Lung (tissue), 12 donors: ENCODE measurements around the gene OCEL1. TPM values are rescaled to one million over a fixed set of nuclear protein-coding genes. Genes with fewer than 3 reads are reported as not detected.

Experiments
- ATAC-seq: fragments of 200-7000 bp; cut with Tn5 transposase; one replicate; pipeline ENCODE4 v1.9.1; 2020; ENCODE audit warnings: moderate number of reproducible peaks; ENCODE audit not compliant: insufficient read depth, low FRiP score
- DNase-seq, 3 donors: peaks; one replicate each; pipeline ENCODE4 v3.0.0-alpha.2; 2013 to 2017
- H3K27ac ChIP-seq, 2 donors: one replicate each; pipeline ENCODE4 v1.5.1; 2013; ENCODE audit warnings: mild to moderate bottlenecking in 2 of 2, moderate library complexity in 2 of 2, control low read depth in 1 of 2, inconsistent platforms in 1 of 2, low read depth in 1 of 2, low read length in 1 of 2
- H3K27me3 ChIP-seq, 3 donors: one replicate each; pipeline ENCODE4 v1.5.1; 2013; ENCODE audit warnings: low read length in 2 of 3; ENCODE audit not compliant: control insufficient read depth in 3 of 3, insufficient read depth in 3 of 3
- H3K36me3 ChIP-seq, 4 donors: one replicate each; pipeline ENCODE4 v1.5.1; 2013; ENCODE audit warnings: low read length in 4 of 4, mild to moderate bottlenecking in 1 of 4, moderate library complexity in 1 of 4; ENCODE audit not compliant: control insufficient read depth in 4 of 4, insufficient read depth in 4 of 4
- H3K4me1 ChIP-seq, 5 donors: one replicate each; pipeline ENCODE4 v1.5.1; 2013; ENCODE audit warnings: low read length in 5 of 5, mild to moderate bottlenecking in 2 of 5, moderate library complexity in 1 of 5; ENCODE audit not compliant: control insufficient read depth in 5 of 5, insufficient read depth in 5 of 5
- H3K4me3 ChIP-seq: one replicate; pipeline ENCODE4 v1.5.1; 2013; ENCODE audit warnings: mild to moderate bottlenecking, control low read depth, moderate library complexity
- H3K9ac ChIP-seq, 2 donors: one replicate each; pipeline ENCODE4 v1.5.1; 2013; ENCODE audit warnings: low read length in 2 of 2, control low read depth in 1 of 2; ENCODE audit not compliant: insufficient read depth in 1 of 2
- H3K9me3 ChIP-seq, 4 donors: one replicate each; pipeline ENCODE4 v1.5.1; 2013; ENCODE audit warnings: low read length in 3 of 4, mild to moderate bottlenecking in 1 of 4, moderate library complexity in 1 of 4; ENCODE audit not compliant: control insufficient read depth in 4 of 4, insufficient read depth in 3 of 4
- CTCF ChIP-seq: IDR thresholded peaks from 2 replicates; pipeline ENCODE4 v1.5.1; 2012; ENCODE audit warnings: mild to moderate bottlenecking; ENCODE audit errors: control extremely low read depth, extremely low read depth
- WGBS, 2 donors: extraction: QIAGEN DNeasy Blood & Tissue Kit; methylation state at CpG; one replicate each; pipeline ENCODE4 v1.1.7; 2013; 5-methylcytosine and 5-hydroxymethylcytosine counted together
- polyA plus RNA-seq, 2 donors: library from polyadenylated mRNA; stranded (reverse); fragments of 200-250 nt; gene quantifications; one replicate each; pipeline ENCODE4 v1.2.1, GENCODE V29; 2013
- total RNA-seq, 2 donors: library from RNA; depleted of rRNA in 1 of 2; stranded (reverse); fragments of >200 nt in 1 of 2; gene quantifications; one replicate each; pipeline ENCODE4 v1.2.1, GENCODE V29; 2014 to 2021
- donor health status: control.
- donor health status: control.
- donor health status: Bipolar disorder and iron deficiency.
- donor health status: healthy.
- donor health status: DM: yes; HTN: yes; CAD: no.

Gene OCEL1
- total and polyA plus RNA-seq, 4 donors, result 9.1 to 39.5 (median 25.3) TPM

- Histone ChIP-seq H3K27ac (no peak overlapping the region), H3K36me3 (peaks cover 10 to 77% (median 35%) of the 10 kb centered on the region in 4 donors), H3K4me1 (no peaks in the 10 kb centered on the region), H3K27me3 (no peaks in the 10 kb centered on the region), H3K9me3 (no peaks in the 10 kb centered on the region), H3K4me3 (no peak overlapping the region), H3K9ac (no peak overlapping the region)
- 85 to 86% methylated on average over 27 of the region's 27 CpGs for WGBS, 2 donors
- TF ChIP-seq CTCF, result peak; percentile 63
- DNase-seq (peak in 2 of 3 donors; percentile 35 to 54), ATAC-seq (peak; percentile 29)
Measured at GRCh38 chr19:17205237-17206140, 20.5 kb upstream of the OCEL1 start.

GRCh38 chr19:17206736-17207581, 19.1 kb upstream of the OCEL1 start:
- no peak for TF ChIP-seq CTCF
- no peak overlapping the region for H3K9ac ChIP-seq
- no peaks in the 10 kb centered on the region for H3K27me3 ChIP-seq
- H3K36me3 ChIP-seq, result peaks cover 13 to 73% (median 30%) of the 10 kb centered on the region in 4 donors
- ATAC-seq (no peak), DNase-seq (no peak)
- H3K9me3 ChIP-seq, result no peaks in the 10 kb centered on the region
- no peaks in the 10 kb centered on the region for H3K4me1 ChIP-seq
- H3K27ac ChIP-seq, result no peak overlapping the region
- H3K4me3 ChIP-seq, result no peak overlapping the region
- 96 to 97% methylated on average over 25 of the region's 25 CpGs for WGBS, 2 donors

- ATAC-seq (no peak), DNase-seq (no peak)
- Histone ChIP-seq H3K36me3 (peaks cover 9 to 68% (median 22%) of the 10 kb centered on the region in 4 donors), H3K9me3 (no peaks in the 10 kb centered on the region), H3K4me1 (no peaks in the 10 kb centered on the region), H3K27me3 (no peaks in the 10 kb centered on the region), H3K9ac (no peak overlapping the region), H3K4me3 (no peak overlapping the region), H3K27ac (no peak overlapping the region)
- 80% methylated on average over 28 of the region's 28 CpGs for WGBS, 2 donors
- no peak for TF ChIP-seq CTCF
Measured at GRCh38 chr19:17209126-17210036, 16.6 kb upstream of the OCEL1 start.
